K562 (cell line): Measurements from ENCODE around the gene ACAP3. TPM values are rescaled to one million over a fixed set of nuclear protein-coding genes. Genes with fewer than 3 reads are reported as not detected.

ENCODE experiments used
- ATF7 ChIP-seq: fragments of 450-650 bp; IDR thresholded peaks from 2 replicates; pipeline ENCODE4 v1.7.1; 2014; ENCODE audit warnings: mild to moderate bottlenecking, moderate library complexity
- ESRRA ChIP-seq: fragments of 450-650 bp; IDR thresholded peaks from 2 replicates; pipeline ENCODE4 v1.6.1; 2014; ENCODE audit warnings: low read depth, mild to moderate bottlenecking, moderate library complexity, borderline replicate concordance
- ETV6 ChIP-seq, 3 experiments: fragments of 150-350 bp in 1 of 3; sonication (generic) in 1 of 3; formaldehyde crosslinking in 1 of 3; IDR thresholded peaks; 2 replicates each; pipeline versions ENCODE4 v1.6.1 to v1.8.0; 2014 to 2022; ENCODE audit warnings: borderline replicate concordance in 2 of 3, low read depth in 2 of 3, antibody characterized with exemption in 1 of 3, low read length in 1 of 3, mild to moderate bottlenecking in 1 of 3, missing genetic modification reagents in 1 of 3
- FOXA3 ChIP-seq, 2 experiments: fragments of 450-650 bp in 1 of 2; sonication (generic) in 1 of 2; formaldehyde crosslinking; IDR thresholded peaks in 1 of 2; conservative IDR thresholded peaks in 1 of 2; 2 replicates each; pipeline versions ENCODE4 v1.4.0 to v1.8.0; 2020 to 2022; ENCODE audit warnings: mild to moderate bottlenecking in 2 of 2, missing genetic modification reagents in 1 of 2
- MBD2 ChIP-seq: sonication (generic); IDR thresholded peaks from 2 replicates; pipeline ENCODE4 v1.6.1; 2016; ENCODE audit warnings: low read depth, borderline replicate concordance
- MYC ChIP-seq, 2 experiments: fragments of 250-450 bp in 1 of 2; sonication (Bioruptor Pico) in 1 of 2; IDR thresholded peaks; 2 replicates each; pipeline versions ENCODE4 v1.5.1 to v1.6.1; 2012 to 2021; ENCODE audit warnings: low read depth in 2 of 2, borderline replicate concordance in 1 of 2, improper control_type of control experiment in 1 of 2, low read length in 1 of 2, mild to moderate bottlenecking in 1 of 2, moderate library complexity in 1 of 2
- NEUROD1 ChIP-seq: fragments of 150-350 bp; IDR thresholded peaks from 2 replicates; pipeline ENCODE4 v1.6.1; 2014; ENCODE audit warnings: borderline replicate concordance, low read length, low read depth; ENCODE audit not compliant: partially characterized antibody
- NFIC ChIP-seq: fragments of 450-650 bp; IDR thresholded peaks from 2 replicates; pipeline ENCODE4 v1.6.1; 2017; ENCODE audit warnings: mild to moderate bottlenecking, inconsistent platforms
- PML ChIP-seq: IDR thresholded peaks from 2 replicates; pipeline ENCODE4 v1.6.1; 2012; ENCODE audit warnings: low read length, inconsistent platforms
- POLR2AphosphoS2 ChIP-seq: IDR thresholded peaks from 2 replicates; pipeline ENCODE4 v1.6.1; 2012; ENCODE audit warnings: low read length, improper control_type of control experiment
- RNF219 ChIP-seq: fragments of 250-450 bp; sonication (Bioruptor Pico); IDR thresholded peaks from 2 replicates; pipeline ENCODE4 v1.5.0; 2022; ENCODE audit warnings: mild to moderate bottlenecking
- TCF7L2 ChIP-seq: fragments of 150-350 bp; IDR thresholded peaks from 2 replicates; pipeline ENCODE4 v1.6.1; 2016; ENCODE audit warnings: low read depth, mild to moderate bottlenecking, low read length, moderate library complexity
- ZEB2 ChIP-seq: fragments of 450-650 bp; IDR thresholded peaks from 2 replicates; pipeline ENCODE4 v1.6.1; 2016
- ZNF324 ChIP-seq: fragments of 250-450 bp; sonication (Bioruptor Pico); IDR thresholded peaks from 2 replicates; pipeline ENCODE4 v1.4.0; 2020; ENCODE audit warnings: mild to moderate bottlenecking
- ZNF717 ChIP-seq: fragments of 250-450 bp; sonication (Bioruptor Pico); IDR thresholded peaks from 2 replicates; pipeline ENCODE4 v1.5.0; 2021
- polyA plus RNA-seq, 8 experiments: library from polyadenylated mRNA; depleted of rRNA in 4 of 8; stranded (reverse) in 5 of 8; unstranded in 3 of 8; fragments of >200 nt; fragmentation: Nextera tagmentation in 2 of 8; fragmentation: Illumina TruSeq in 1 of 8; extraction: Ambion mirVana in 2 of 8; extraction: Trizol in 1 of 8; gene quantifications; 2 replicates each; pipeline versions ENCODE4 v1.2.1 to v1.2.3, GENCODE V29; 2011 to 2014; ENCODE audit warnings: inconsistent platforms in 1 of 8, missing spikeins in 1 of 8
- total RNA-seq, 7 experiments: library from RNA; depleted of rRNA in 6 of 7; stranded (reverse); fragments of >200 nt in 6 of 7; fragmentation: Illumina TruSeq in 2 of 7; extraction: Trizol in 2 of 7; gene quantifications; 2 replicates each; pipeline versions ENCODE4 v1.2.1 to v1.2.3, GENCODE V29; 2011 to 2021; ENCODE audit warnings: low replicate concordance in 1 of 7
- TF ChIP-seq, protein P1 (sequence below): sonication (generic); formaldehyde crosslinking; IDR thresholded peaks from 2 replicates; pipeline ENCODE4 v1.9.0; 2022; ENCODE audit warnings: mild to moderate bottlenecking, missing genetic modification reagents
- TF ChIP-seq, protein P2 (sequence below), 3 experiments: fragments of 200-800 bp in 1 of 3; fragments of 250-450 bp in 1 of 3; fragments of 450-650 bp in 1 of 3; sonication (Bioruptor Pico) in 1 of 3; sonication (Bioruptor generic) in 1 of 3; formaldehyde crosslinking in 1 of 3; IDR thresholded peaks; 2 replicates each; pipeline versions ENCODE4 v1.6.1 to v1.8.0; 2016 to 2022; ENCODE audit warnings: mild to moderate bottlenecking in 2 of 3, missing genetic modification characterization in 2 of 3, missing compliant biosample characterization in 1 of 3, moderate library complexity in 1 of 3
- TF ChIP-seq, protein P3 (sequence below), 2 experiments: fragments of 450-650 bp; IDR thresholded peaks; 2 replicates each; pipeline ENCODE4 v1.6.1; 2016

ACAP3 gene
- total and polyA plus RNA-seq, 9 of the 15 experiments (the other 6 are each of a cell fraction or from before 2014, with no cell fraction given), result 0.01 to 49.0 (median 12.0) TPM

GRCh38 chr1:1309251-1310108, 1.8 kb upstream of the ACAP3 start (continued):
- TF ChIP-seq ZNF324 (CRISPR knock-in tag) (no peak), ETV6 (IDR thresholded peaks at IDR 0.05; ENCODE audit: borderline replicate concordance in 1 of 2, low read depth in 2 of 2, low read length in 1 of 2) (no peak), ETV6 (CRISPR knock-in tag; IDR thresholded peaks at IDR 0.05; ENCODE audit: borderline replicate concordance) (no peak), ZNF717 (CRISPR knock-in tag) (no peak), MYC (IDR thresholded peaks at IDR 0.05; ENCODE audit: low read depth, low read length) (no peak), MYC (CRISPR knock-in tag; IDR thresholded peaks at IDR 0.05; ENCODE audit: borderline replicate concordance, low read depth) (peak; percentile 67; the same call in 1 of the 2 replicates), NEUROD1 (no peak), ATF7 (no peak), NFIC (no peak), PML (no peak), TCF7L2 (no peak), RNF219 (CRISPR knock-in tag) (no peak), POLR2AphosphoS2 (peak; percentile 81; the same call in 1 of the 2 replicates), MBD2 (no peak), FOXA3 (CRISPR knock-in tag; conservative IDR thresholded peaks at IDR 0.05 in 1 of 2, IDR thresholded peaks at IDR 0.05 in 1 of 2) (peak in 1 of 2 experiments; percentile 5; a peak in 1 of 4 replicates), ESRRA (no peak), ZEB2 (no peak)
- TF ChIP-seq, protein P1, sequence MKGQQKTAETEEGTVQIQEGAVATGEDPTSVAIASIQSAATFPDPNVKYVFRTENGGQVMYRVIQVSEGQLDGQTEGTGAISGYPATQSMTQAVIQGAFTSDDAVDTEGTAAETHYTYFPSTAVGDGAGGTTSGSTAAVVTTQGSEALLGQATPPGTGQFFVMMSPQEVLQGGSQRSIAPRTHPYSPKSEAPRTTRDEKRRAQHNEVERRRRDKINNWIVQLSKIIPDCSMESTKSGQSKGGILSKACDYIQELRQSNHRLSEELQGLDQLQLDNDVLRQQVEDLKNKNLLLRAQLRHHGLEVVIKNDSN (CRISPR knock-in tag), result peak; percentile 88
- TF ChIP-seq, protein P2, sequence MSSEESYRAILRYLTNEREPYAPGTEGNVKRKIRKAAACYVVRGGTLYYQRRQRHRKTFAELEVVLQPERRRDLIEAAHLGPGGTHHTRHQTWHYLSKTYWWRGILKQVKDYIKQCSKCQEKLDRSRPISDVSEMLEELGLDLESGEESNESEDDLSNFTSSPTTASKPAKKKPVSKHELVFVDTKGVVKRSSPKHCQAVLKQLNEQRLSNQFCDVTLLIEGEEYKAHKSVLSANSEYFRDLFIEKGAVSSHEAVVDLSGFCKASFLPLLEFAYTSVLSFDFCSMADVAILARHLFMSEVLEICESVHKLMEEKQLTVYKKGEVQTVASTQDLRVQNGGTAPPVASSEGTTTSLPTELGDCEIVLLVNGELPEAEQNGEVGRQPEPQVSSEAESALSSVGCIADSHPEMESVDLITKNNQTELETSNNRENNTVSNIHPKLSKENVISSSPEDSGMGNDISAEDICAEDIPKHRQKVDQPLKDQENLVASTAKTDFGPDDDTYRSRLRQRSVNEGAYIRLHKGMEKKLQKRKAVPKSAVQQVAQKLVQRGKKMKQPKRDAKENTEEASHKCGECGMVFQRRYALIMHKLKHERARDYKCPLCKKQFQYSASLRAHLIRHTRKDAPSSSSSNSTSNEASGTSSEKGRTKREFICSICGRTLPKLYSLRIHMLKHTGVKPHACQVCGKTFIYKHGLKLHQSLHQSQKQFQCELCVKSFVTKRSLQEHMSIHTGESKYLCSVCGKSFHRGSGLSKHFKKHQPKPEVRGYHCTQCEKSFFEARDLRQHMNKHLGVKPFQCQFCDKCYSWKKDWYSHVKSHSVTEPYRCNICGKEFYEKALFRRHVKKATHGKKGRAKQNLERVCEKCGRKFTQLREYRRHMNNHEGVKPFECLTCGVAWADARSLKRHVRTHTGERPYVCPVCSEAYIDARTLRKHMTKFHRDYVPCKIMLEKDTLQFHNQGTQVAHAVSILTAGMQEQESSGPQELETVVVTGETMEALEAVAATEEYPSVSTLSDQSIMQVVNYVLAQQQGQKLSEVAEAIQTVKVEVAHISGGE (CRISPR knock-in tag; IDR thresholded peaks at IDR 0.05), result peak in 2 of 3 experiments; percentile 50 to 84; a peak in 3 of 6 replicates
- TF ChIP-seq, protein P3, sequence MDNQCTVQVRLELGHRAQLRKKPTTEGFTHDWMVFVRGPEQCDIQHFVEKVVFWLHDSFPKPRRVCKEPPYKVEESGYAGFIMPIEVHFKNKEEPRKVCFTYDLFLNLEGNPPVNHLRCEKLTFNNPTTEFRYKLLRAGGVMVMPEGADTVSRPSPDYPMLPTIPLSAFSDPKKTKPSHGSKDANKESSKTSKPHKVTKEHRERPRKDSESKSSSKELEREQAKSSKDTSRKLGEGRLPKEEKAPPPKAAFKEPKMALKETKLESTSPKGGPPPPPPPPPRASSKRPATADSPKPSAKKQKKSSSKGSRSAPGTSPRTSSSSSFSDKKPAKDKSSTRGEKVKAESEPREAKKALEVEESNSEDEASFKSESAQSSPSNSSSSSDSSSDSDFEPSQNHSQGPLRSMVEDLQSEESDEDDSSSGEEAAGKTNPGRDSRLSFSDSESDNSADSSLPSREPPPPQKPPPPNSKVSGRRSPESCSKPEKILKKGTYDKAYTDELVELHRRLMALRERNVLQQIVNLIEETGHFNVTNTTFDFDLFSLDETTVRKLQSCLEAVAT (IDR thresholded peaks at IDR 0.05), result no peak
